Measurements from ENCODE around the gene SMARCD1. TPM values are rescaled to one million over a fixed set of nuclear protein-coding genes. Genes with fewer than 3 reads are reported as not detected.
A peak's percentile ranks its signal among the peaks of the same experiment; 100 is the strongest.

The SMARCD1 gene
- total and polyA plus RNA-seq, 9 of the 15 experiments (the other 6 are each of a cell fraction or from before 2014, with no cell fraction given) = 0.86 to 91.7 (median 48.0) TPM

DNA sequence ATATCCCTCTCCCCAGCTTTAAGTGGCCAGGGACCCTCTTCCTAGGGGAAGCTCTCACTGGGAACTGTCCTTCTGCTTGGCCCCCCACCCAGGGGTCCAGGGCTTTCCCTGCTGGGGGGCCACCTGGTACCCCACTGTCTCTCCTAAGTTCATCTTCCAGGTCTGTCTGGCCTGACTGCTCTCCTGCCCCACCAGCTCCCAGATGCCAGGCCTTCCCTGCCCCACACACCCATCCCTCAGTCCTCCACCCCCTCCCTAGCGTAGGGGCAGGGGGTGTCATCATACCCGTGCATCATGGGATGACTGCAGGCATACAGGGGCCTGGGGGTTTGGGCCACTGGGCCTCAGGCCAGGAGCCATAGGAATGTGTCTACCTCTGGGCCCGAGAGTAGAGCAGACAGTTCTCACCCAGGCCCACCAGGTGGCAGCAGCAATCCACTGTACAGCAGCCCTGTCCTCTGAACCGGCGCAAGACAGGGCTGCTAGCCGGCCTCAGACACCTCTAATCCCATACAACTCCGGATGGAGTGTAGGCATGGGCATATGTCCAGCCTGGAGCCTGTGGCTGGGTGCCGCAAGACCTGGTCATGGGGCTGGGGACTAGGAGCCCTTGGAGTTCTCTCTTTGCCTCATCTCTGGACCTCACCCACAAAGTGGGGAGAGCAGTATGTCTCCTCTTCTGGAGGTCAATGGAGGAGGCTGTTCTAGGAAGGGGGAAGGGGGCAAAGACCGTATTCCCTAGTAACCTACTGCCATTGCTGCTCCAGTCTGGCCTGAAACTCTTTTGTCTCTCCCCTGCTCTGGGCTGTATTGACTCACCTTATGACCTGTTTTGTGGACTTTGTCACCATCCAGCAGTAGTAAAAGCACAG lies 10.0 kb upstream of the SMARCD1 start (continued):
- TF ChIP-seq, protein P1, sequence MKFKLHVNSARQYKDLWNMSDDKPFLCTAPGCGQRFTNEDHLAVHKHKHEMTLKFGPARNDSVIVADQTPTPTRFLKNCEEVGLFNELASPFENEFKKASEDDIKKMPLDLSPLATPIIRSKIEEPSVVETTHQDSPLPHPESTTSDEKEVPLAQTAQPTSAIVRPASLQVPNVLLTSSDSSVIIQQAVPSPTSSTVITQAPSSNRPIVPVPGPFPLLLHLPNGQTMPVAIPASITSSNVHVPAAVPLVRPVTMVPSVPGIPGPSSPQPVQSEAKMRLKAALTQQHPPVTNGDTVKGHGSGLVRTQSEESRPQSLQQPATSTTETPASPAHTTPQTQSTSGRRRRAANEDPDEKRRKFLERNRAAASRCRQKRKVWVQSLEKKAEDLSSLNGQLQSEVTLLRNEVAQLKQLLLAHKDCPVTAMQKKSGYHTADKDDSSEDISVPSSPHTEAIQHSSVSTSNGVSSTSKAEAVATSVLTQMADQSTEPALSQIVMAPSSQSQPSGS (CRISPR knock-in tag; IDR thresholded peaks at IDR 0.05) = no peak
- TF ChIP-seq ZBTB7A (IDR thresholded peaks at IDR 0.05; ENCODE audit: borderline replicate concordance, control insufficient read depth, low read depth, low read length) (no peak), CHAMP1 (IDR thresholded peaks at IDR 0.05) (no peak), MAFK (IDR thresholded peaks at IDR 0.05; ENCODE audit: low read length) (no peak), MECOM (CRISPR knock-in tag; IDR thresholded peaks at IDR 0.05) (no peak), TOE1 (IDR thresholded peaks at IDR 0.05; ENCODE audit: borderline replicate concordance) (no peak), TOE1 (CRISPR knock-in tag; IDR thresholded peaks at IDR 0.05; ENCODE audit: borderline replicate concordance, low read depth) (no peak), ZNF347 (CRISPR knock-in tag; IDR thresholded peaks at IDR 0.05; ENCODE audit: low read depth) (no peak), CHD4 (IDR thresholded peaks at IDR 0.05; ENCODE audit: insufficient read depth, insufficient replicate concordance, low read depth, low read length, poor library complexity, severe bottlenecking) (no peak), NCOA6 (IDR thresholded peaks at IDR 0.05) (no peak), RBM15 (IDR thresholded peaks at IDR 0.05; ENCODE audit: insufficient read depth, low read length) (no peak), RCOR1 (IDR thresholded peaks at IDR 0.05; ENCODE audit: borderline replicate concordance in 1 of 2, low read depth in 2 of 2, low read length in 2 of 2) (peak in 1 of 2 experiments; percentile 37; a peak in 1 of 4 replicates), SMC3 (conservative IDR thresholded peaks at IDR 0.05; ENCODE audit: insufficient read depth, low read depth, low read length) (peak; percentile 99), PML (IDR thresholded peaks at IDR 0.05; ENCODE audit: low read length) (no peak), ZNF140 (CRISPR knock-in tag; IDR thresholded peaks at IDR 0.05) (no peak), ZNF239 (CRISPR knock-in tag; IDR thresholded peaks at IDR 0.05) (no peak)
- TF ChIP-seq, protein P2, sequence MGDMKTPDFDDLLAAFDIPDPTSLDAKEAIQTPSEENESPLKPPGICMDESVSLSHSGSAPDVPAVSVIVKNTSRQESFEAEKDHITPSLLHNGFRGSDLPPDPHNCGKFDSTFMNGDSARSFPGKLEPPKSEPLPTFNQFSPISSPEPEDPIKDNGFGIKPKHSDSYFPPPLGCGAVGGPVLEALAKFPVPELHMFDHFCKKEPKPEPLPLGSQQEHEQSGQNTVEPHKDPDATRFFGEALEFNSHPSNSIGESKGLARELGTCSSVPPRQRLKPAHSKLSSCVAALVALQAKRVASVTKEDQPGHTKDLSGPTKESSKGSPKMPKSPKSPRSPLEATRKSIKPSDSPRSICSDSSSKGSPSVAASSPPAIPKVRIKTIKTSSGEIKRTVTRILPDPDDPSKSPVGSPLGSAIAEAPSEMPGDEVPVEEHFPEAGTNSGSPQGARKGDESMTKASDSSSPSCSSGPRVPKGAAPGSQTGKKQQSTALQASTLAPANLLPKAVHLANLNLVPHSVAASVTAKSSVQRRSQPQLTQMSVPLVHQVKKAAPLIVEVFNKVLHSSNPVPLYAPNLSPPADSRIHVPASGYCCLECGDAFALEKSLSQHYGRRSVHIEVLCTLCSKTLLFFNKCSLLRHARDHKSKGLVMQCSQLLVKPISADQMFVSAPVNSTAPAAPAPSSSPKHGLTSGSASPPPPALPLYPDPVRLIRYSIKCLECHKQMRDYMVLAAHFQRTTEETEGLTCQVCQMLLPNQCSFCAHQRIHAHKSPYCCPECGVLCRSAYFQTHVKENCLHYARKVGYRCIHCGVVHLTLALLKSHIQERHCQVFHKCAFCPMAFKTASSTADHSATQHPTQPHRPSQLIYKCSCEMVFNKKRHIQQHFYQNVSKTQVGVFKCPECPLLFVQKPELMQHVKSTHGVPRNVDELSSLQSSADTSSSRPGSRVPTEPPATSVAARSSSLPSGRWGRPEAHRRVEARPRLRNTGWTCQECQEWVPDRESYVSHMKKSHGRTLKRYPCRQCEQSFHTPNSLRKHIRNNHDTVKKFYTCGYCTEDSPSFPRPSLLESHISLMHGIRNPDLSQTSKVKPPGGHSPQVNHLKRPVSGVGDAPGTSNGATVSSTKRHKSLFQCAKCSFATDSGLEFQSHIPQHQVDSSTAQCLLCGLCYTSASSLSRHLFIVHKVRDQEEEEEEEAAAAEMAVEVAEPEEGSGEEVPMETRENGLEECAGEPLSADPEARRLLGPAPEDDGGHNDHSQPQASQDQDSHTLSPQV (IDR thresholded peaks at IDR 0.05) = no peak

Measured in K562 (cell line).